NCI-H2227 treated with DMSO at 0.1 percent for 48 hours (cell line): Measurements from ENCODE around the gene SLC25A25.

ENCODE experiments used
- DNase-seq: peaks from one replicate; lab custom pipeline; 2025; lab: John Stamatoyannopoulos, UW

SLC25A25 gene

GRCh38 chr9:128145536-128145935 lies 77.5 kb downstream of the SLC25A25 start:
- DNase-seq, result no peak

DNA sequence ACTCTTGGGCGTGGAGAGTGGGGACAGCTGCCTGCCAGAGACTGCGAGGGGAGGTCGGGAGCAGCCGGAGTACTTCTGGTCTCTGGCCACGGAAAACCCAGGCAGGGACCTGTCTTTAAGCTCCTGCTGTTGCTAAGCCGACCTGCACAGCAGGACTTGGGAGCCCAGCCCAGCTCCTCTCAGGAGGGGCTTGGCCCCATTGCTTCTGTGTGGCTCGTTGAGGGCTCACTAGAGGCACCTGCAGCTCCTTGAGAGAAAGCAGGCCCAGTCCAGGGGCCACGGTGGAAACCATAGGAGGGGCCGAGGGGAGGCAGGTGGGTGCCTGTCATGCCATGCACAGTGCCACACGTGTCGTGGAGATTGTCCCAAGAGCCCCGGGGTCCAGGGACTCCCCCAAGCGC lies 77.9 kb downstream of the SLC25A25 start:
- DNase-seq, result no peak

- DNase-seq, result no peak
Measured at GRCh38 chr9:128146591-128147120, 78.6 kb downstream of the SLC25A25 start.

- no peak for DNase-seq
Measured at GRCh38 chr9:128148509-128149000, 80.5 kb downstream of the SLC25A25 start.

- no peak for DNase-seq
Measured at GRCh38 chr9:128149001-128149701, 81.1 kb downstream of the SLC25A25 start, which contains the start of gene LCN2. LCN2 (plus strand) TSS chr9:128149453; CDS start chr9:128149526, 73 bp downstream.

DNA sequence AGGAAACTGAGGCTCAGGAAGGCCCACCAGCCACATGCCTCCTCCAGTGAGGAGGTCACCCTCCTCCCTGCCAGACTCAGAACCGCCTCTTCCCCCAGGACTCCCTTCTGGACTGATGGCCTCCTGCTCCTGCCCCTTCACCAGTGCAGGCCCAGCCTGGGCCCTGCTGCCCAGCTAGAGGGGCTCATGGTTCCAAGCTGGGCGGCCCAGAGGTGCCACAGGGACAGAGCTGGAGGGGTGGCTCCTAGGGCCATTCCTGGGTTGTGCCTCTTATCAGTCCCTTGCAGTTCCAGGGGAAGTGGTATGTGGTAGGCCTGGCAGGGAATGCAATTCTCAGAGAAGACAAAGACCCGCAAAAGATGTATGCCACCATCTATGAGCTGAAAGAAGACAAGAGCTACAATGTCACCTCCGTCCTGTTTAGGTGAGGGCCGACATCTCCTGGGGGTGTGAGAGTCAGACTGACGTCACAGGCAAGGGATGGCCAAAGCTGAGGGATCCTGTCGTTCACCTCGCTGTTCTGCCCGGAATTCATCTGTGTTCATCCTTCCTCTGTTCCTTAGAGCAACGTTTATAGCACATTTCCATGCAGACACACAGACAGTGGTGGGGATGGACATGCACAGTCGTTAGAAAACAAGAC lies 82.0 kb downstream of the SLC25A25 start:
- no peak for DNase-seq

DNA sequence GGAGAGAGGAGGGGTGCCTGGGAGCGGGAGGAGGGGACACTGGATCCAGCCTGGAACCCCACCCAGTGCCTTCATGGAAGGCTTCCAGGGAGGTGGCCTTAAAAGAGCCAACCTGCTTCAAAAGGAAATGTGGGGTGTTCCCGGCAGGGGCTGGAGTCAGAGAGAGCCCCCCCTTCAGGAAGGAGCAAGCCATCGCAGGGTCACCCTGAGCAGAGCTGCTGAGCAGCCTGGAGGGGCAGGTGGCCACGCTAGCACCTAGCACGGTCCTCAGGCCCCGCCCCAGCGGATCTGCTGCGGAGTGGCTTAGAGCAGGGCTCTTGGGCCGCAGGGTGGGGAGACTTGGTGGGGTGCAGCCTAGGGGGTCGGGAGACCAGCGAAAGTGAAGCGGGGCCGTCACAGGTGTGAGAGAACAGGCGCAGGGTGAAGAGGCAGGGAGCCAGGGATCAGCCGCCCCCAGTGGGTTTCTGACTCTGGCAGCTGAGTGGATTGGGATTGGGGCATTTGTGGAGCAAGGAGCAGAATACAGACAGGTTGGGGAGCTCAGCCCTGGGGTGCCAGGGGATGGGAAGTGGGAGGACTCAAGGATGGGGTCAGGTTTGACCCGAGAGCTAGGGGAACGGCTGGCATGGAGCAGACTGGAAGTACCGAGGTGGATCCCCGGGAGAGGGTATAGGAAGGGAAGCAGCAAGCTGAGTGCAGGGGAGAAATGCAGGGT lies 82.7 kb downstream of the SLC25A25 start:
- DNase-seq, result no peak

DNA sequence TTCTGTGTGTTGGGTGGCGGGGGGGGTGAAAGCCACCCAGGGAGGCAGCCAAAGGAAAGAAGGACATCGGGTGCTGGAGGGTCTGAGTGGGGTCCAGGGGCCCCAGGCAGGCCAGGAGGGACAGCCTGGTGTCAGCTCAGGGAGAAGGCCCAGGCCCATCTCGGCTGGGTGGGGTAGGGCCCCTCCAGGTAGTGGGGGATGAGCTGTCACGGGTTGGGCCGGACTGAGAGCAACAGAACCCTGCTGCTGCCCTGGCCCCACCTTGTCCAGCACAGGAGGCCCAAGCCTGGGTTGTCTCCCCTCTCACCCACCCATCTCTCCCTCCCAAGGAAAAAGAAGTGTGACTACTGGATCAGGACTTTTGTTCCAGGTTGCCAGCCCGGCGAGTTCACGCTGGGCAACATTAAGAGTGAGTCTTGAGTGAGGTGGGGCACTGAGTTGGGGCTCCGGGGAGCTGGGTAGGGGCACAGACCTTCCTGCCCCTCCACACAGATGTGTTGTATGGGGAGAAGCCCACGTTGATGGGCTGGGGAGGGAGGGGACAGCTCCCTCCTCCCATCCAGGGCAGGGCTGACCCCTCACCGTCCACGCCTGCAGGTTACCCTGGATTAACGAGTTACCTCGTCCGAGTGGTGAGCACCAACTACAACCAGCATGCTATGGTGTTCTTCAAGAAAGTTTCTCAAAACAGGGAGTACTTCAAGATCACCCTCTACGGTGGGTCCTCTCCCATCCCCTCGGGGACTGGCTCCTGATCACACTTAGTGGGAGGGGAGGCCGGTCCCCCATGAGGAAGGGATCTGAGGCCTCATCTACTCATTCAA lies 83.5 kb downstream of the SLC25A25 start:
- no peak for DNase-seq

DNA sequence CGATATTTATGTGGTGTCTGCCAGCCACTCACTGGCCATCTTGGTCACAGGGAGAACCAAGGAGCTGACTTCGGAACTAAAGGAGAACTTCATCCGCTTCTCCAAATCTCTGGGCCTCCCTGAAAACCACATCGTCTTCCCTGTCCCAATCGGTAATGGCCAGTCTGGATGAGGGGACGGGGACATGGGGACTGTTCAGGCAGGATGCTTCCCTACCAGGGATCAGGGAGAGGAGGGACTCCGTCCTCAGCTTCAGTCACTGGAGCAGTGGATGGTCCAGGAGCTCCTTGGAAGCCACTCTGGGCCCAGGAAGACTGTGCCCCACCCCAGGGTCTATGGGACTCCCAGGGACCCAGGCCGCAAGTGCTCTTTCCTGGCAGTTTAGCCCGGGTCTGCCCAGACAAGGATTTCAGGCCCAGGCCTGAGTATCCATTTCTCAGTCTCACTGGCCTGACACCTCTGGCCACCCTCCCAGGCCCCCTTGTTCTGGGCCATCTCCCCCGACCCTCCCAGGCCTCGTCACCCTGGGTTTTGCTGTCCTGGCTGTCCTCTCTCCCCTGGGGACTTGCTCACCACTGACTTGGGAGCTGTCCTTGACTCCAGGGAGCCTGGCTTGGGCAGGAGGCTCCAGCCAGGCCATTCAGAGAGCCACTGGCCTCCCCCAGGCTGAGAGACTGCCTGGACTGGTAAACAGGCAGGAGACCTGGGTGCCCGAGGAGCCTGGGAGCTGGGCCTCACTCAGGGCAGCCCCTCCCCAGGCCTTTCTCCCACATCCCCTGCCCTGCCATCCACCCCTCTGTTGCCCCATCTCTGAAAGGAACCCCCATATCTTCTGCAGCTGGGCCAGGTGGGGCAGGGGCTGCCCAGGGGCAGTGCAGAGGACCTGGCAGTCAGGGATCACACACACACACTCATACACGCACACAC lies 84.4 kb downstream of the SLC25A25 start:
- no peak for DNase-seq

GRCh38 chr9:128153060-128153946 lies 85.3 kb downstream of the SLC25A25 start:
- DNase-seq, result no peak

DNA sequence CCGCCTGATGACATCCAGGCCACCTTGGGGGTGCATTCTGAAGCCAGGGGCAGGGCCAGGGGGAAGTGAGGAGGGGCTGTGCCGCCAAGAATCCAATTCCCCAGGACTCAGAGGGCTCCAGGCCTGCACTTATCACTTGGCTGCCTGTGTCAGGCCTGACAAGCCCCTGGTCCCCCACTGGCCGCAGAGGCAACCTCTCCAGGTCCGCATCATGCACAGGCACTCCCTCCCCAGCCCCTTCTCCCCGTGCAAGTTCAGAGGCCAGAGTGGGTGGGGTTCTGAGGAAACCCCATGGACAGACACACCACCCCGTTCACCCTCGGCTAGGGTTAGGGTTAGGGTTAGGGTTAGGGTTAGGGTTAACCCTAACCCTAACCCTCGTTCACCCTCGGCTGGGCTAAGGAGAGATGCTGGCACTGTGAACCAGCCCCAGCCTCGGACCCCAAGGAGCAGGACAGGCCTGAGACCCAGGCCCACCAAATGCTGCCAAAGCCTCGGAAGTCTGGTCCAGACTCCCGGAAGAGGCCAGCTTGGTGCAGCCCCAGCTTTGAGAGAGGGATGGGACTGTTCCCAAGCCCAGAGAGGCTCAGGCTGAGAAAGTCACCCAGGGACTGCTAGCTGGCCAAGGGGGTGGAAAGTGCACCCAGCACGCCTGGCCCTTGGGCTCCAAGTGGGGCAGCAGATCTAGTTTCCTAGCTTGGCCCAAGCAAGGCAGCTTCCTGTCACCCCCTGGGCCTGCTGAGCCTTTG lies 86.1 kb downstream of the SLC25A25 start:
- DNase-seq, result no peak

GRCh38 chr9:128155736-128156500 lies 87.9 kb downstream of the SLC25A25 start:
- no peak for DNase-seq
